Osteoblast (primary cell): Measurements from ENCODE around the gene LRP1B. TPM values are rescaled to one million over a fixed set of nuclear protein-coding genes. Genes with fewer than 3 reads are reported as not detected.

ENCODE experiments used
- DNase-seq: peaks from one replicate; pipeline ENCODE4 v3.0.0; 2011; ENCODE audit warnings: low spot score, mixed read lengths; ENCODE audit not compliant: insufficient read length; ENCODE audit errors: missing footprints
- H2AFZ ChIP-seq: 2 replicates; pipeline ENCODE4 v1.6.0; 2011; ENCODE audit warnings: mild to moderate bottlenecking, low read length
- H3K27ac ChIP-seq: 2 replicates; pipeline ENCODE4 v1.5.1; 2011; ENCODE audit warnings: mild to moderate bottlenecking, low read depth, low read length, moderate library complexity
- H3K27me3 ChIP-seq: 2 replicates; pipeline ENCODE4 v1.6.0; 2012; ENCODE audit warnings: mild to moderate bottlenecking, control low read depth, inconsistent platforms, low read length, moderate library complexity; ENCODE audit not compliant: insufficient read depth
- H3K36me3 ChIP-seq: 2 replicates; pipeline ENCODE4 v1.5.1; 2011; ENCODE audit warnings: mild to moderate bottlenecking, low read length, control low read depth, moderate library complexity; ENCODE audit not compliant: insufficient read depth
- H3K4me1 ChIP-seq: 2 replicates; pipeline ENCODE4 v1.5.1; 2011; ENCODE audit warnings: mild to moderate bottlenecking, low read length, control low read depth, moderate library complexity; ENCODE audit not compliant: insufficient read depth
- H3K4me2 ChIP-seq: 2 replicates; pipeline ENCODE4 v1.6.0; 2011; ENCODE audit warnings: mild to moderate bottlenecking, low read length; ENCODE audit not compliant: insufficient read depth
- H3K4me3 ChIP-seq: fragments of 200-600 bp; sonication (generic); 3 replicates; pipeline ENCODE4 v1.5.1; 2012; ENCODE audit warnings: mild to moderate bottlenecking, low read length, inconsistent platforms; ENCODE audit not compliant: insufficient read depth
- H3K79me2 ChIP-seq: 2 replicates; pipeline ENCODE4 v1.6.0; 2012; ENCODE audit warnings: mild to moderate bottlenecking, low read length, control low read depth, inconsistent platforms; ENCODE audit not compliant: insufficient read depth
- H3K9me3 ChIP-seq: 2 replicates; pipeline ENCODE4 v1.5.1; 2011; ENCODE audit warnings: low read depth, low read length, control low read depth
- H4K20me1 ChIP-seq: 2 replicates; pipeline ENCODE4 v1.6.0; 2012; ENCODE audit warnings: mild to moderate bottlenecking, low read length, control low read depth; ENCODE audit not compliant: insufficient read depth
- CTCF ChIP-seq: IDR thresholded peaks from 2 replicates; pipeline ENCODE4 v1.5.1; 2011; ENCODE audit warnings: mild to moderate bottlenecking, low read depth, low read length, moderate library complexity; ENCODE audit errors: extremely low read depth
- total RNA-seq: library from RNA; depleted of rRNA; stranded (reverse); fragments of >200 nt; gene quantifications from 2 replicates; pipeline ENCODE4 v1.2.3, GENCODE V29; 2012

Gene LRP1B
- total RNA-seq, 1 donor = not detected

- no peaks in the 10 kb centered on the region for H3K36me3 ChIP-seq
- no peaks in the 10 kb centered on the region for H3K4me1 ChIP-seq
- DNase-seq = no peak
- H3K9me3 ChIP-seq = no peaks in the 10 kb centered on the region
- no peak overlapping the region for H3K27ac ChIP-seq
- H3K79me2 ChIP-seq = no peaks in the 10 kb centered on the region
- H4K20me1 ChIP-seq = no peaks in the 10 kb centered on the region
- H3K4me3 ChIP-seq = no peak overlapping the region
- no peaks in the 10 kb centered on the region for H3K27me3 ChIP-seq
- no peak overlapping the region for H2AFZ ChIP-seq
- no peak for TF ChIP-seq CTCF
- H3K4me2 ChIP-seq = no peak overlapping the region
Measured at GRCh38 chr2:141068053-141068682, 1062.6 kb downstream of the LRP1B start.

- no peak overlapping the region for H3K4me2 ChIP-seq
- TF ChIP-seq CTCF = no peak
- H4K20me1 ChIP-seq = no peaks in the 10 kb centered on the region
- no peak overlapping the region for H3K27ac ChIP-seq
- no peaks in the 10 kb centered on the region for H3K36me3 ChIP-seq
- H3K4me1 ChIP-seq = no peaks in the 10 kb centered on the region
- H3K27me3 ChIP-seq = no peaks in the 10 kb centered on the region
- no peaks in the 10 kb centered on the region for H3K9me3 ChIP-seq
- H3K4me3 ChIP-seq = no peak overlapping the region
- H2AFZ ChIP-seq = no peak overlapping the region
- H3K79me2 ChIP-seq = no peaks in the 10 kb centered on the region
- DNase-seq = no peak
Measured at GRCh38 chr2:141065042-141065441, 1065.8 kb downstream of the LRP1B start.

DNA sequence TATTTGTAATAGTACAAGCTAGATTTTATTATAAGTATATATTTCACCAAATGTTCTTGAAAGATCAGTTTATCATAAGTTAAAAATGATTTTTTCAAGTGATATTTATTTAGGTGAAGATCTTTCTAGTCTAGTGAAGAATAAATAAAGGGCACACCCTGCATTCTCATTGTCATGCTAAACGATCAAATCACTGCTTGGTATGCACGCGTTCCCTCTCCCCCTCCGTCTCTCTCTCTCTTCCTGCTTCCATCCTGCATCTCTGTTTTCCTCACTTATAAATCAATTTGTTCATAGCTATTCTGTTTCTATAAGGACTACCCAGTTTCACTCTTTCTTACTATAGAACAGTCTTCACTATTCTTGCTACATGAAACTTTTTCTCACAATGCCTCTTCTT, 1067.4 kb downstream of the LRP1B start:
- no peaks in the 10 kb centered on the region for H3K36me3 ChIP-seq
- no peak overlapping the region for H3K27ac ChIP-seq
- no peak for DNase-seq
- no peaks in the 10 kb centered on the region for H3K79me2 ChIP-seq
- H3K4me3 ChIP-seq = no peak overlapping the region
- H3K4me1 ChIP-seq = no peaks in the 10 kb centered on the region
- no peak overlapping the region for H3K4me2 ChIP-seq
- no peak for TF ChIP-seq CTCF
- H2AFZ ChIP-seq = no peak overlapping the region
- no peaks in the 10 kb centered on the region for H3K9me3 ChIP-seq
- H4K20me1 ChIP-seq = no peaks in the 10 kb centered on the region
- no peaks in the 10 kb centered on the region for H3K27me3 ChIP-seq

DNA sequence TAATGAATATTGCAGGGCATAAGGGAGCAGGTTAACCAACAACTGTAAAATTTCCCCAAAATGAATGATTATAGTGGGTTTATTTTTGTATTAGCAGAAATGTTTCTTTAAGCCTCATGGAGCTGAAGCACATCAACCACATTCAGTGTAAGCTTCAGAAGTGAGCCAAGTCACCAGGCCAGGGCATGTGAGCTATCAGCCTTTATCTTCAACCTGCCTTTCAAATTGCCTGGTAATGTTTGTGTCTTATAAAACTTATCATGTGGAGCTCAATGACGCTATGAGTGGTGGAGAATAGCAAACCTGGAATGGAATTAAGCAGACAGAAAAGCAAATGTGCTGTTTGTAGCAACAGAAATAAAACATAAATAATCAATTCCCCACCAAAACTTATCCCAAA, 1068.4 kb downstream of the LRP1B start:
- Histone ChIP-seq H3K27me3 (no peaks in the 10 kb centered on the region), H3K4me1 (no peaks in the 10 kb centered on the region), H4K20me1 (no peaks in the 10 kb centered on the region), H3K79me2 (no peaks in the 10 kb centered on the region), H3K4me2 (no peak overlapping the region), H3K36me3 (no peaks in the 10 kb centered on the region), H3K27ac (no peak overlapping the region), H2AFZ (no peak overlapping the region), H3K4me3 (no peak overlapping the region), H3K9me3 (no peaks in the 10 kb centered on the region)
- no peak for DNase-seq
- TF ChIP-seq CTCF = no peak
